Lung (tissue), 12 donors: ENCODE measurements around the gene AQP12B. TPM values are rescaled to one million over a fixed set of nuclear protein-coding genes. Genes with fewer than 3 reads are reported as not detected.

ENCODE experiments used
- ATAC-seq: fragments of 200-7000 bp; cut with Tn5 transposase; one replicate; pipeline ENCODE4 v1.9.1; 2020; ENCODE audit warnings: moderate number of reproducible peaks; ENCODE audit not compliant: insufficient read depth, low FRiP score
- DNase-seq, 3 donors: peaks; one replicate each; pipeline ENCODE4 v3.0.0-alpha.2; 2013 to 2017
- H3K27ac ChIP-seq, 2 donors: one replicate each; pipeline ENCODE4 v1.5.1; 2013; ENCODE audit warnings: mild to moderate bottlenecking in 2 of 2, moderate library complexity in 2 of 2, control low read depth in 1 of 2, inconsistent platforms in 1 of 2, low read depth in 1 of 2, low read length in 1 of 2
- H3K27me3 ChIP-seq, 3 donors: one replicate each; pipeline ENCODE4 v1.5.1; 2013; ENCODE audit warnings: low read length in 2 of 3; ENCODE audit not compliant: control insufficient read depth in 3 of 3, insufficient read depth in 3 of 3
- H3K36me3 ChIP-seq, 4 donors: one replicate each; pipeline ENCODE4 v1.5.1; 2013; ENCODE audit warnings: low read length in 4 of 4, mild to moderate bottlenecking in 1 of 4, moderate library complexity in 1 of 4; ENCODE audit not compliant: control insufficient read depth in 4 of 4, insufficient read depth in 4 of 4
- H3K4me1 ChIP-seq, 5 donors: one replicate each; pipeline ENCODE4 v1.5.1; 2013; ENCODE audit warnings: low read length in 5 of 5, mild to moderate bottlenecking in 2 of 5, moderate library complexity in 1 of 5; ENCODE audit not compliant: control insufficient read depth in 5 of 5, insufficient read depth in 5 of 5
- H3K4me3 ChIP-seq: one replicate; pipeline ENCODE4 v1.5.1; 2013; ENCODE audit warnings: mild to moderate bottlenecking, control low read depth, moderate library complexity
- H3K9ac ChIP-seq, 2 donors: one replicate each; pipeline ENCODE4 v1.5.1; 2013; ENCODE audit warnings: low read length in 2 of 2, control low read depth in 1 of 2; ENCODE audit not compliant: insufficient read depth in 1 of 2
- H3K9me3 ChIP-seq, 4 donors: one replicate each; pipeline ENCODE4 v1.5.1; 2013; ENCODE audit warnings: low read length in 3 of 4, mild to moderate bottlenecking in 1 of 4, moderate library complexity in 1 of 4; ENCODE audit not compliant: control insufficient read depth in 4 of 4, insufficient read depth in 3 of 4
- WGBS, 2 donors: extraction: QIAGEN DNeasy Blood & Tissue Kit; methylation state at CpG; one replicate each; pipeline ENCODE4 v1.1.7; 2013; 5-methylcytosine and 5-hydroxymethylcytosine counted together
- polyA plus RNA-seq, 2 donors: library from polyadenylated mRNA; stranded (reverse); fragments of 200-250 nt; gene quantifications; one replicate each; pipeline ENCODE4 v1.2.1, GENCODE V29; 2013
- total RNA-seq, 2 donors: library from RNA; depleted of rRNA in 1 of 2; stranded (reverse); fragments of >200 nt in 1 of 2; gene quantifications; one replicate each; pipeline ENCODE4 v1.2.1, GENCODE V29; 2014 to 2021
- TF ChIP-seq, protein P1 (sequence below): IDR thresholded peaks from 2 replicates; pipeline ENCODE4 v1.5.1; 2012; ENCODE audit warnings: mild to moderate bottlenecking; ENCODE audit errors: control extremely low read depth, extremely low read depth
- donor health status: control.
- donor health status: control.
- donor health status: Bipolar disorder and iron deficiency.
- donor health status: healthy.
- donor health status: DM: yes; HTN: yes; CAD: no.

AQP12B gene
- total and polyA plus RNA-seq, 4 donors = 0.15 TPM; not detected in 3

DNA sequence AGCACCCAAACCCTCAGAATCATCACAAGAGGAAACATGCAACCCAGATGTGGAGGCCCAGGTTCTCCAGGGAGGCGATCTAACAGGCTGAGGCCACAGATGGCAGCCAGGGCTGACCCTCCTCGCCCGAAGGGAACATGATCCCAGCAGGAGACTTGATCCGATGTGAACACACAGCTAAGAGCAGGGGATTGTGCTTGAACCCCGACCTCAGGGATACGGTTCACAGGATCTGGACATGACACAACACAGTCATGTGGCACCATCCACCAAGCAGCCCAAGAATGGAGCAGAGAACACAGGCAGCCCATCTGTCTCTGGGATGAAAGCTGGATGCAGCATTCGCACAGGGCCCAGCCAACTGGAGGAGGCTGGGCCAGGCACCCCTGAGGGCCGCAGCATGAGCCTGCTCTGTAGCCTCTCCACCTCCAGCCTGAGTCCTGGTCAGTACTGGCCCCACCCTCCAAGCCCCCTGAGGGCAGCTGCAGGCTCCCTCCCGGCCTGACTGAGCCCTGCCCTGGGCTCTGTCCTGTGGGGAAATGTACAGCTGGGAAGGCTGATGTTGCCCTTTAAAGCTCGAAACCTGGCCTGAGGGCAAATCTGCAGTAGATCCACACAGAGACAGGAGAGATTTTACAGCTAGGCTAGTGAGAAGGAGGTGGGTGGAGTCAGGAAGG, 48.0 kb upstream of the AQP12B start:
- Histone ChIP-seq H3K9me3 (no peaks in the 10 kb centered on the region), H3K27ac (peak overlapping the region in 1 of 2 donors; percentile 9), H3K9ac (no peak overlapping the region), H3K27me3 (no peaks in the 10 kb centered on the region), H3K4me1 (peaks cover 0 to 10% (median 0%) of the 10 kb centered on the region in 5 donors), H3K4me3 (no peak overlapping the region), H3K36me3 (no peaks in the 10 kb centered on the region)
- 77 to 87% methylated on average over 10 of the region's 10 CpGs for WGBS, 2 donors
- DNase-seq (no peak), ATAC-seq (no peak)
- TF ChIP-seq, protein P1, sequence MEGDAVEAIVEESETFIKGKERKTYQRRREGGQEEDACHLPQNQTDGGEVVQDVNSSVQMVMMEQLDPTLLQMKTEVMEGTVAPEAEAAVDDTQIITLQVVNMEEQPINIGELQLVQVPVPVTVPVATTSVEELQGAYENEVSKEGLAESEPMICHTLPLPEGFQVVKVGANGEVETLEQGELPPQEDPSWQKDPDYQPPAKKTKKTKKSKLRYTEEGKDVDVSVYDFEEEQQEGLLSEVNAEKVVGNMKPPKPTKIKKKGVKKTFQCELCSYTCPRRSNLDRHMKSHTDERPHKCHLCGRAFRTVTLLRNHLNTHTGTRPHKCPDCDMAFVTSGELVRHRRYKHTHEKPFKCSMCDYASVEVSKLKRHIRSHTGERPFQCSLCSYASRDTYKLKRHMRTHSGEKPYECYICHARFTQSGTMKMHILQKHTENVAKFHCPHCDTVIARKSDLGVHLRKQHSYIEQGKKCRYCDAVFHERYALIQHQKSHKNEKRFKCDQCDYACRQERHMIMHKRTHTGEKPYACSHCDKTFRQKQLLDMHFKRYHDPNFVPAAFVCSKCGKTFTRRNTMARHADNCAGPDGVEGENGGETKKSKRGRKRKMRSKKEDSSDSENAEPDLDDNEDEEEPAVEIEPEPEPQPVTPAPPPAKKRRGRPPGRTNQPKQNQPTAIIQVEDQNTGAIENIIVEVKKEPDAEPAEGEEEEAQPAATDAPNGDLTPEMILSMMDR = no peak

DNA sequence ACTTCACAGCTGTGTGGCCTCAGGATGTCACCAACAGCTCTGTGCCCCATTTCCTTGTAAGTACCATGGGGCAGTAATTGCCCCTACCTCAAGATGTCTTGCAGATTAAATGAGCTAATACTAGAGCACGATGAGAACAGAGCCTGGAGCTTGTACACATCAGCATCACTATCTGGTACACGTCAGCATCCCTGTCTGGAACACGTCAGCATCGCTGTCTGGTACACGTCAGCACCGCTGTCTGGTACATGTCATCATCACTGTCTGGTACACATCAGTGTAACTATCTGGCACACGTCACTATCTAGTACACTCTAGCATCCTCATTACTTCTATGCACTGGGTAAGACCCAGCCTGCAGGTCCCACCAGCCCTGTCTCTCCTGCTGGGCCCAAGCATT, 46.1 kb upstream of the AQP12B start:
- Histone ChIP-seq H3K4me1 (peaks cover 0 to 10% (median 0%) of the 10 kb centered on the region in 5 donors), H3K36me3 (no peaks in the 10 kb centered on the region), H3K27me3 (no peaks in the 10 kb centered on the region), H3K4me3 (no peak overlapping the region), H3K9ac (no peak overlapping the region), H3K9me3 (no peaks in the 10 kb centered on the region), H3K27ac (no peak overlapping the region)
- whole genome bisulfite sequencing, 2 donors = 77 to 80% methylated on average over 7 of the region's 7 CpGs
- TF ChIP-seq, protein P1 = no peak
- DNase-seq = no peak
- no peak for ATAC-seq

DNA sequence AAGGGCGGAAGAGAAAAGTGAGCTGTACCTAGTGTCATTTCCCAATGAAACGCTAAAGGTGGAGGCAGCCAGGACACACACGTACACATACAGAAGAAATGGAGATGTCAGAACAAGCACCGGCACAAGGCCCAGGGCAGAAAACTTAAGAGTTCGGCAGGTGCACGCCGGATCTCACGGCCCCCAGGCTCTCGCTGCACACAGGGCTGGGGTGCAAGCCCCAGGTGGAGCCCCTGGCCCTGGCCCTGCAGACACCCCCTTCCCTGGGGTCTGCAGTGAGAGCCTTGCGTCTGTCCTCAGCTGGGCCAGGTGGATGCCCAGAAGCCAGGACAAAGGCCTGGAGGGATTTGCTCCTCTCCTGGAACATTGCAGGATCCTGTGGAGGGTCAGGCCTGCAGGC, 45.7 kb upstream of the AQP12B start:
- H3K9ac ChIP-seq = no peak overlapping the region
- no peak overlapping the region for H3K27ac ChIP-seq
- DNase-seq (no peak), ATAC-seq (no peak)
- peaks cover 0 to 10% (median 0%) of the 10 kb centered on the region in 5 donors for H3K4me1 ChIP-seq
- TF ChIP-seq, protein P1 = no peak
- WGBS, 2 donors = 92 to 96% methylated on average over 10 of the region's 10 CpGs
- no peaks in the 10 kb centered on the region for H3K9me3 ChIP-seq
- no peaks in the 10 kb centered on the region for H3K27me3 ChIP-seq
- H3K36me3 ChIP-seq = no peaks in the 10 kb centered on the region
- H3K4me3 ChIP-seq = no peak overlapping the region

DNA sequence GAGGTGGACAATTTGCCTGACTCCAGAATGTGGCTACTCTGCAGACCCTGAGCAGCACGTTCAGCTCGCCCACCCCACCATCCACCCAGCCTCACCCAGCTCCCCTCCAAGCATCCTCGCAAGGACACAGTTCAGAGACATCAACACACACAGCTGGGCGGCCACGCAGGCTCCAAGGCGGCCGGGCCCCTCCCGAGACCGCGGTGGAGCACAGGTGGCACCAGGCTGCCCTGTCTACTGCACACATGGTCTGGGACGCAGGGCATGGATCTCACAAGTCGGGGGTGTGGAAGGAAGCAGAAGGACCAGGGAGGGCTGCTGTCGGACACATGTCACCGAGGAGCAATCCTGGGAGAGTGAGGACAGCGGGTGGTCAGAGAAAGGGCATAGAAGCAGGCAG, 45.2 kb upstream of the AQP12B start:
- H3K27ac ChIP-seq = no peak overlapping the region
- ATAC-seq (no peak), DNase-seq (no peak)
- TF ChIP-seq, protein P1 = no peak
- WGBS, 2 donors = 89 to 96% methylated on average over 15 of the region's 15 CpGs
- no peaks in the 10 kb centered on the region for H3K36me3 ChIP-seq
- H3K9me3 ChIP-seq = no peaks in the 10 kb centered on the region
- H3K9ac ChIP-seq = no peak overlapping the region
- no peak overlapping the region for H3K4me3 ChIP-seq
- H3K4me1 ChIP-seq = peaks cover 0 to 10% (median 0%) of the 10 kb centered on the region in 5 donors
- H3K27me3 ChIP-seq = no peaks in the 10 kb centered on the region
